ENCODE results near the gene GK. TPM values are rescaled to one million over a fixed set of nuclear protein-coding genes. Genes with fewer than 3 reads are reported as not detected.

Gene GK
- total and polyA plus RNA-seq, 9 of the 15 experiments (the other 6 are each of a cell fraction or from before 2014, with no cell fraction given): 8.0 to 15.7 (median 12.4) TPM

- POLR2A ChIA-PET: no interaction called here
- H3K9me1 ChIP-seq (ENCODE audit: control insufficient read depth, insufficient read depth, low read length): no peaks in the 10 kb centered on the region
- H3K79me2 ChIP-seq (ENCODE audit: control insufficient read depth, insufficient read depth, low read length): no peaks in the 10 kb centered on the region
- no peaks in the 10 kb centered on the region for H4K20me1 ChIP-seq (replicated peaks; ENCODE audit: control insufficient read depth, insufficient read depth, low read length)
- WGBS (ENCODE audit: insufficient coverage, low coverage, missing lambda C conversion rate): 0% methylated on average over 3 of the region's 4 CpGs
- in situ Hi-C loops (cut with MboI) (no loop called here), intact Hi-C loops (cut with micrococcal nuclease) (no loop called here)
- no peak overlapping the region for H2AFZ ChIP-seq (ENCODE audit: low read depth, low read length)
- DNase-seq (ENCODE audit: extremely low read depth in 1 of 4, low spot score in 3 of 4) (no peak), ATAC-seq (no peak), FAIRE-seq (no peak)
- TF ChIP-seq RBM14 (IDR thresholded peaks at IDR 0.05; ENCODE audit: borderline replicate concordance, insufficient read depth, low read depth, low read length) (no peak), TCF3 (CRISPR knock-in tag; IDR thresholded peaks at IDR 0.05) (no peak), ZNF785 (CRISPR knock-in tag; IDR thresholded peaks at IDR 0.05) (no peak), ARID2 (IDR thresholded peaks at IDR 0.05) (no peak), ZNF224 (CRISPR knock-in tag; IDR thresholded peaks at IDR 0.05) (no peak), MEF2D (tag; conservative IDR thresholded peaks at IDR 0.05; ENCODE audit: low read depth) (no peak), SRF (CRISPR knock-in tag; IDR thresholded peaks at IDR 0.05) (no peak), LEF1 (IDR thresholded peaks at IDR 0.05) (no peak), ZBTB26 (CRISPR knock-in tag; IDR thresholded peaks at IDR 0.05) (no peak), OTX1 (CRISPR knock-in tag; IDR thresholded peaks at IDR 0.05) (no peak), ZFX (CRISPR knock-in tag; IDR thresholded peaks at IDR 0.05) (no peak), RAD21 (CRISPR knock-in tag; conservative IDR thresholded peaks at IDR 0.05 in 1 of 2, IDR thresholded peaks at IDR 0.05 in 1 of 2) (no peak), FOXA1 (IDR thresholded peaks at IDR 0.05; ENCODE audit: borderline replicate concordance) (no peak), FIP1L1 (IDR thresholded peaks at IDR 0.05; ENCODE audit: low read depth, low read length, poor library complexity, severe bottlenecking) (no peak), SMARCE1 (IDR thresholded peaks at IDR 0.05) (no peak), ELK3 (CRISPR knock-in tag; IDR thresholded peaks at IDR 0.05) (no peak), ZNF583 (CRISPR knock-in tag; IDR thresholded peaks at IDR 0.05) (no peak)
- no peaks in the 10 kb centered on the region for H3K9me3 ChIP-seq (replicated peaks; ENCODE audit: control insufficient read depth, insufficient read depth, low read depth, low read length)
- no peak overlapping the region for H3K9ac ChIP-seq (ENCODE audit: insufficient read depth in 1 of 2, low read depth in 2 of 2, low read length in 2 of 2)
- H3K36me3 ChIP-seq (ENCODE audit: control insufficient read depth, insufficient read depth, low read length): no peaks in the 10 kb centered on the region
- CTCF ChIA-PET (ENCODE audit: low intra/inter-chr PET ratio): no interaction called here
- H3K4me1 ChIP-seq (replicated peaks in 1 of 2; ENCODE audit: control insufficient read depth in 2 of 2, insufficient read depth in 2 of 2, low read length in 2 of 2): no peaks in the 10 kb centered on the region
- no TSS peak for BruUV-seq (replicated peaks)
- H3K4me3 ChIP-seq: no peak overlapping the region
- H3K27ac ChIP-seq (ENCODE audit: extremely low read depth, low read depth, low read length): no peak overlapping the region
- no peaks in the 10 kb centered on the region for H3K27me3 ChIP-seq (ENCODE audit: control insufficient read depth in 2 of 2, insufficient read depth in 2 of 2, low read length in 2 of 2)
- no peak overlapping the region for H3K4me2 ChIP-seq (ENCODE audit: insufficient read depth, low read length)
Observed at GRCh38 chrX:30615229-30615628, 38.0 kb upstream of the GK start.

Data from K562 (cell line).